SK-N-SH treated with all-trans-retinoic acid at 6 μM for 48 hours (cell line): ENCODE data around the gene ZNF783.

Source experiments
- ATAC-seq: fragments of 200-7000 bp; cut with Tn5 transposase; 3 replicates; pipeline ENCODE4 v1.9.1; 2020; ENCODE audit warnings: mild to moderate bottlenecking, moderate library complexity
- ARNTL ChIP-seq: fragments of 450-650 bp; formaldehyde crosslinking; IDR thresholded peaks from 2 replicates; pipeline ENCODE4 v1.5.0; 2020; ENCODE audit warnings: low read depth, mild to moderate bottlenecking, moderate library complexity, borderline replicate concordance
- CREB5 ChIP-seq: fragments of 250-450 bp; sonication (Bioruptor Pico); IDR thresholded peaks from 2 replicates; pipeline ENCODE4 v1.5.1; 2020; ENCODE audit warnings: low read depth, mild to moderate bottlenecking, moderate library complexity
- CSDC2 ChIP-seq: fragments of 250-450 bp; sonication (Bioruptor Pico); IDR thresholded peaks from 2 replicates; pipeline ENCODE4 v1.5.0; 2020; ENCODE audit warnings: mild to moderate bottlenecking, moderate library complexity
- ESRRG ChIP-seq: fragments of 250-450 bp; sonication (Bioruptor Pico); IDR thresholded peaks from 2 replicates; pipeline ENCODE4 v1.6.1; 2021; ENCODE audit warnings: mild to moderate bottlenecking
- GLIS3 ChIP-seq: fragments of 250-450 bp; sonication (Bioruptor Pico); IDR thresholded peaks from 2 replicates; pipeline ENCODE4 v1.5.0; 2020; ENCODE audit warnings: mild to moderate bottlenecking, moderate library complexity
- ISL1 ChIP-seq: fragments of 250-450 bp; sonication (Bioruptor Pico); IDR thresholded peaks from 2 replicates; pipeline ENCODE4 v2.1.2; 2022; ENCODE audit warnings: mild to moderate bottlenecking, moderate library complexity
- OSR1 ChIP-seq: fragments of 250-450 bp; sonication (Bioruptor Pico); IDR thresholded peaks from 2 replicates; pipeline ENCODE4 v1.8.0; 2022; ENCODE audit warnings: moderate library complexity, mild to moderate bottlenecking, inconsistent platforms
- POU6F1 ChIP-seq: fragments of 250-450 bp; sonication (Bioruptor Pico); IDR thresholded peaks from 2 replicates; pipeline ENCODE4 v1.8.0; 2021; ENCODE audit warnings: low read depth, mild to moderate bottlenecking, moderate library complexity, borderline replicate concordance
- PPARA ChIP-seq: fragments of 250-450 bp; sonication (Bioruptor Pico); IDR thresholded peaks from 2 replicates; pipeline ENCODE4 v1.5.0; 2020; ENCODE audit warnings: mild to moderate bottlenecking, borderline replicate concordance
- RARB ChIP-seq: fragments of 250-450 bp; sonication (Bioruptor Pico); IDR thresholded peaks from 2 replicates; pipeline ENCODE4 v1.8.0; 2021; ENCODE audit warnings: mild to moderate bottlenecking, moderate library complexity
- SNAI2 ChIP-seq: fragments of 250-450 bp; sonication (Bioruptor Pico); IDR thresholded peaks from 2 replicates; pipeline ENCODE4 v1.5.0; 2020; ENCODE audit warnings: mild to moderate bottlenecking, moderate library complexity
- TOX ChIP-seq: fragments of 250-450 bp; sonication (Bioruptor Pico); IDR thresholded peaks from 2 replicates; pipeline ENCODE4 v1.8.0; 2021; ENCODE audit warnings: mild to moderate bottlenecking, moderate library complexity, borderline replicate concordance
- TSHZ2 ChIP-seq: fragments of 250-450 bp; sonication (Bioruptor Pico); IDR thresholded peaks from 2 replicates; pipeline ENCODE4 v1.5.0; 2020; ENCODE audit warnings: mild to moderate bottlenecking, moderate library complexity
- ZC3H10 ChIP-seq: fragments of 250-450 bp; sonication (Bioruptor Pico); IDR thresholded peaks from 2 replicates; pipeline ENCODE4 v1.5.1; 2021; ENCODE audit warnings: mild to moderate bottlenecking, moderate library complexity
- ZFP3 ChIP-seq: fragments of 250-450 bp; sonication (Bioruptor Pico); IDR thresholded peaks from 2 replicates; pipeline ENCODE4 v1.5.0; 2020; ENCODE audit warnings: mild to moderate bottlenecking, moderate library complexity
- ZFP30 ChIP-seq: fragments of 450-650 bp; formaldehyde crosslinking; IDR thresholded peaks from 2 replicates; pipeline ENCODE4 v1.5.0; 2022; ENCODE audit warnings: mild to moderate bottlenecking, moderate library complexity
- ZNF565 ChIP-seq: fragments of 450-650 bp; formaldehyde crosslinking; conservative IDR thresholded peaks from 2 replicates; pipeline ENCODE4 v1.5.0; 2020; ENCODE audit warnings: low read depth, mild to moderate bottlenecking, moderate library complexity
- ZNF8 ChIP-seq: fragments of 450-650 bp; formaldehyde crosslinking; IDR thresholded peaks from 2 replicates; pipeline ENCODE4 v1.5.0; 2020; ENCODE audit warnings: mild to moderate bottlenecking, moderate library complexity
- TF ChIP-seq, protein P1 (sequence below): fragments of 250-450 bp; sonication (Bioruptor Pico); IDR thresholded peaks from 2 replicates; pipeline ENCODE4 v1.5.1; 2021; ENCODE audit warnings: mild to moderate bottlenecking, moderate library complexity

The ZNF783 gene

DNA sequence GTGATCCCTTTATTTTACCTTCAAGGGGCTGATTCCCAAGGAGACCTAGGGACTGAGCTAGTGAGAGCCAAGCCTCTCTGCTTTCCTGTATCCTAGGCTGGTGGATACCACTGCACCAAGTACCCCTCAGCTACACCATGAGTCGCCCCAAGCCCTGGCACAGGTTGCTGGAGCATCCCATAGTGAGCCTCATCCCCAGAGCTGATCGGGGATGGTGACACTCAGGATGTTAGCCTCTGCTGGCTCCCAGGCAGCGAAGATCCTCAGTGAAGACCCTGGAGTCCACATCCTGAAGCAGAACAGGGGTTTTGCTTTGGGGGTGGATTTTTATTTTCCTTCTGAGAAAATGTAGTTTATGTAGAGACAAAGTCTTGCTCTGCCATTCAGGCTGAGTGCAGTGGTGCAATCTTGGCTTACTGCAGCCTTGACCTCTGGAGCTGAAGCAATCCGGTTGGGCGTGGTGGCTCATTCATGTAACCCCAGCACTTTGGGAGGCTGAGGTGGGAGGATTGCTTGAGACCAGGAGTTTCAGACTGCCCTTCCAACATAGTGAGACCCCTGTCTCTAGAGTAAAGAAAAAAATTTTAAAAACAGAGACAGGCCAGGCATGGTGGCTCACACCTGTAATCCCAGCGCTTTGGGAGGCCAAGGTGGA lies 35.0 kb upstream of the ZNF783 start:
- TF ChIP-seq POU6F1 (CRISPR knock-in tag) (no peak), CREB5 (no peak), ZC3H10 (no peak), SNAI2 (CRISPR knock-in tag) (no peak), GLIS3 (CRISPR knock-in tag) (no peak), ZNF565 (CRISPR knock-in tag) (no peak), ESRRG (CRISPR knock-in tag) (no peak), TSHZ2 (no peak)
- TF ChIP-seq, protein P1, sequence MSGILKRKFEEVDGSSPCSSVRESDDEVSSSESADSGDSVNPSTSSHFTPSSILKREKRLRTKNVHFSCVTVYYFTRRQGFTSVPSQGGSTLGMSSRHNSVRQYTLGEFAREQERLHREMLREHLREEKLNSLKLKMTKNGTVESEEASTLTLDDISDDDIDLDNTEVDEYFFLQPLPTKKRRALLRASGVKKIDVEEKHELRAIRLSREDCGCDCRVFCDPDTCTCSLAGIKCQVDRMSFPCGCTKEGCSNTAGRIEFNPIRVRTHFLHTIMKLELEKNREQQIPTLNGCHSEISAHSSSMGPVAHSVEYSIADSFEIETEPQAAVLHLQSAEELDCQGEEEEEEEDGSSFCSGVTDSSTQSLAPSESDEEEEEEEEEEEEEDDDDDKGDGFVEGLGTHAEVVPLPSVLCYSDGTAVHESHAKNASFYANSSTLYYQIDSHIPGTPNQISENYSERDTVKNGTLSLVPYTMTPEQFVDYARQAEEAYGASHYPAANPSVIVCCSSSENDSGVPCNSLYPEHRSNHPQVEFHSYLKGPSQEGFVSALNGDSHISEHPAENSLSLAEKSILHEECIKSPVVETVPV (CRISPR knock-in tag): no peak
- ATAC-seq: no peak

- ATAC-seq: peak; percentile 15
- no peak for TF ChIP-seq ZC3H10
- TF ChIP-seq ARNTL (CRISPR knock-in tag): no peak
- no peak for TF ChIP-seq ZNF565 (CRISPR knock-in tag)
- TF ChIP-seq OSR1 (CRISPR knock-in tag): no peak
- TF ChIP-seq CREB5: no peak
- no peak for TF ChIP-seq ZFP3 (CRISPR knock-in tag)
- TF ChIP-seq CSDC2: no peak
- TF ChIP-seq RARB (CRISPR knock-in tag): no peak
- no peak for TF ChIP-seq POU6F1 (CRISPR knock-in tag)
- no peak for TF ChIP-seq ESRRG (CRISPR knock-in tag)
- no peak for TF ChIP-seq ISL1 (CRISPR knock-in tag)
- TF ChIP-seq PPARA: no peak
- no peak for TF ChIP-seq ZNF8 (CRISPR knock-in tag)
- TF ChIP-seq ZFP30 (CRISPR knock-in tag): no peak
- TF ChIP-seq, all 23 proteins: peak for 0
These were observed 33.0 kb upstream of the ZNF783 start for GRCh38 chr7:149228831-149229471.

GRCh38 chr7:149229526-149229925 lies 32.5 kb upstream of the ZNF783 start:
- peak; percentile 2; the same call in 2 of the 3 replicates for ATAC-seq
- TF ChIP-seq SNAI2 (CRISPR knock-in tag) (no peak), TOX (0 out of 2 replicates have a peak, but pooled peaks have one; percentile 28)
